ENCODE data around the gene HOXB3. TPM values are rescaled to one million over a fixed set of nuclear protein-coding genes. Genes with fewer than 3 reads are reported as not detected.

The HOXB3 gene
- total RNA-seq, 4 donors from 2014 or later: 0.97 to 14.1 (median 3.9) TPM

GRCh38 chr17:48634493-48635208 lies 44.6 kb upstream of the HOXB3 start:
- intact Hi-C loops (cut with DNase I; ENCODE audit: low total_unique reads): no loop called here
- TF ChIP-seq POLR2A (IDR thresholded peaks at IDR 0.05): no peak
- no peak for TF ChIP-seq CTCF (IDR thresholded peaks at IDR 0.05)
- WGBS, 2 donors: 56 to 62% methylated on average over 20 of the region's 20 CpGs
- no peak for DNase-seq (ENCODE audit: low spot score in 2 of 2)
- H3K4me3 ChIP-seq (ENCODE audit: low read depth, poor library complexity, severe bottlenecking): no peak overlapping the region

DNA sequence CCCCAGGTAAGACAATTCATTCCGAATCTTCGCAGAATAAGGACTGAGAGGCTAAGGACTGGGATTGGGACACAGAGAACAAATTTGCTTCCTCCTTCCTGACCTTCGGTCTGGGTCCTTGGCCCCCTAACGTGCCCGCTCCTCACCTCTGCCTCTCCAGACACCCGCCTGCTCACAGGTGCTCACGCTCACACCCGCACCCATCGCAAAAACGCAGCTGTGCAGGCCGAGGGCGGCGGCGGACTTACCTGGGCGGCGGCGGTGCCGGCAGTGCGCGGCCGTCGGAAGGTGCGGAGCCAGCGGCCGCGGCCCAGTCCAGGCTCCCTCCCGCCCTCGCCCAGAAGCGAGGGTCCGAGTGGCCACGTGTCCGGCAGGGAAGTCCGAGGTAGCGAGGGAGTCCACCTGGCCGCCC lies 43.2 kb upstream of the HOXB3 start:
- no peak overlapping the region for H3K4me3 ChIP-seq (ENCODE audit: low read depth, poor library complexity, severe bottlenecking)
- TF ChIP-seq POLR2A (IDR thresholded peaks at IDR 0.05) (no peak), CTCF (IDR thresholded peaks at IDR 0.05) (no peak)
- intact Hi-C loops (cut with DNase I; ENCODE audit: low total_unique reads): no loop called here
- no peak for DNase-seq (ENCODE audit: low spot score in 2 of 2)
- 27 to 34% methylated on average over 34 to 35 of the region's 35 CpGs for WGBS, 2 donors

DNA sequence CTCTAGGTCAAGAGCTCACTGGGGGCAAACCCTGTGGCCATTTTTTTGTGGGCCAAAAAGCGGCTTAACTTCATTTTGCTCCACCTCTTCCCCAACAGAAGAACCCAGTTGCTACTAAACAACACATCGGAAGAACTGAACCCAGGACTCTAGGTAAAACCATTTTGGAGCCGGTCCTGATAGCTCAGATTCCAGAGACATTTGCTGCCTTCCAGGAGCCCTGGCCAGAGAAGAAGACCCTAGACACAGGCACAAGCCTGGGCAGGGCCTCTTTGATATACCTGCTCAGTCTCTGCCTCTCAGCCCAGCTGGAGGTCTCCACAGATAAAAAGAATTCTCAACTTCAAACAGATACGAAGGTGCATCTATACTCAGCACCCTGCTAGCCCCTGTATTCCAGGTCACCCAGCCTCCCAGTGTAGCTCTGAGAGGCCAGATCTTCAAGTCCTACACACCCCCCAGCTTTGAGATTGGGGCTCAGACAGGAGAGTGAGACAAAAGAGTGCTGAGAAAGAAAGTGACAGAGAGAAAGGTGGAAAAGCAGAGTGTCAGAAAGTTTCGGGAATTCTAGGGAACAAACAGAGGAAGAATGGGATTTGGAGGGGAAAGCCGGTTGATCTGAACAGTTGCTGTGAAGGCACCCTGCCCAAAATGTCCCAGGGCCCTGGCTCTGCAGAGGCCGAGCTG lies 42.7 kb upstream of the HOXB3 start:
- WGBS, 2 donors: 67 to 76% methylated on average over 7 of the region's 7 CpGs
- H3K4me3 ChIP-seq (ENCODE audit: low read depth, poor library complexity, severe bottlenecking): no peak overlapping the region
- TF ChIP-seq POLR2A (IDR thresholded peaks at IDR 0.05) (no peak), CTCF (IDR thresholded peaks at IDR 0.05) (no peak)
- intact Hi-C loops (cut with DNase I; ENCODE audit: low total_unique reads): no loop called here
- no peak for DNase-seq (ENCODE audit: low spot score in 2 of 2)

DNA sequence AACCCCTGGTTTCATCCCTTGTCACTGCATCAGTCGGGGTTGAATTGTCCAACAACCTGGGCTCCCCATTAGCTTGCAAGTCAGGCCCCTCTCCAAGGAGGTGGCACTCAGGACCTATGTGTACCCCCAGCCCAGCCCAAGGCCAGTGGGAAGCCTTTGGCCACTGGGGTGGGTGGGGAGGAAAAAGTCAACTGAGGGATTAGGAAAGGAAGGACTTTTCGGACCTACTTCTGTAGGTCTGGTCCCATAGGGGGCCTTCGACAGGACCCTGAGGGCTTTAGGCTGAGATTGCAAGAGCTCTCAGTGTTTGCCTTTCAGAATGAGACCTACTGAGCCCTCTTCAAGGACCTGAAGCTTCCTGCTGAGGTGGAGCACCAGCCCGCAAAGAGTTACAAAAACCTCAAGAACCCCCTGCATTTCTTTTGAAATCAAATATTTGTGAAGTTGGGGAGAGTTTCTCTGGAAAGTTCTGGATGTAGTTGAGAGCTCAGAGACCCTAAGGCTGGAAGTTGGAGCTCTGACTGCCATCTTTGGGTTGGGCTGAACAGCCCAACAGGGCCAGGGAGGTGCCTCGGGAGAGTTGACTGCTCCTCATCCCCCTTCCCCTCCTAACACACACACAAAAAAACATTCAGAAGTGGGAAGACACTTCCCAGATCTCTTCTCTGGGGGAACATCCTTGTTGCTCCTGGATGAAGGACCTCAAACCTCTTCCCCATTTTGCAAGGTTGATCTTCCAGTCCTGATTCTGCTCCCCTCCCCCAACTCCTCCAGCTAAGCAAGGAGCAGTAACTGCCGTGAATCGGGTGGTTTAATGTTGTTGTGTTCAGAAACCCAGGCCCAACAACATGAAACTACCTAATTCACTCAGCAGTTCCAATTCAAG lies 41.9 kb upstream of the HOXB3 start:
- 54 to 66% methylated on average over 7 of the region's 7 CpGs for WGBS, 2 donors
- DNase-seq (ENCODE audit: low spot score in 2 of 2): no peak
- H3K4me3 ChIP-seq (ENCODE audit: low read depth, poor library complexity, severe bottlenecking): no peak overlapping the region

More for the DNA sequence above, 41.9 kb upstream of the HOXB3 start:
- intact Hi-C loops (cut with DNase I; ENCODE audit: low total_unique reads): no loop called here
- no peak for TF ChIP-seq CTCF (IDR thresholded peaks at IDR 0.05)
- no peak for TF ChIP-seq POLR2A (IDR thresholded peaks at IDR 0.05)
